Measurements from ENCODE around the gene CINP.
"Not testable (repeated sequence)": the region's sequence is repeated elsewhere in the genome, so short reads cannot be mapped to it uniquely, and the experiment has no call there.

The CINP gene

GRCh38 chr14:102352213-102352612 lies 10.5 kb downstream of the CINP start:
- DNase-seq: no peak

GRCh38 chr14:102351593-102351992 lies 11.1 kb downstream of the CINP start:
- DNase-seq: not testable (repeated sequence)

GRCh38 chr14:102351023-102351422 lies 11.7 kb downstream of the CINP start:
- no peak for DNase-seq

DNA sequence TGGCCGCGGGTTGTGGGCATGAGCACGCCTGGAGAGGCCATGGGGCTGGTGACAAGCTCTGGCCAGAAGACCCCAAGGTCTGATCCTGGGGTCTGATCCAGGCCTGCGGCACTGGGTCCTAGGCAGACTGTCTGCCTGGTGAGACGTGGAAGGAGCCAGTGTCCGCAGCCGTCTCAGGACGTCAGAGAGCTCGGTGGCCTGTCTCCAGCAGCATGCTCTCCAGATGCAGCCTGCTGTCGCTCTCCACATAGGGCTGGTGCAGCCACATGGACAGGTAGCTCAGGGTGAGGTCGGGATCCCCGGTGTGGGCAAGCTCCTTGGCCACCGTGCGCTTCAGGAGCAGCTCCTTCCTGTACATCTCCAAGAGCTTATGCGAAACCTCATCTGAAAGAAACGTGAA lies 14.3 kb downstream of the CINP start:
- DNase-seq: no peak

GRCh38 chr14:102346645-102347044 lies 16.0 kb downstream of the CINP start:
- DNase-seq: no peak

DNA sequence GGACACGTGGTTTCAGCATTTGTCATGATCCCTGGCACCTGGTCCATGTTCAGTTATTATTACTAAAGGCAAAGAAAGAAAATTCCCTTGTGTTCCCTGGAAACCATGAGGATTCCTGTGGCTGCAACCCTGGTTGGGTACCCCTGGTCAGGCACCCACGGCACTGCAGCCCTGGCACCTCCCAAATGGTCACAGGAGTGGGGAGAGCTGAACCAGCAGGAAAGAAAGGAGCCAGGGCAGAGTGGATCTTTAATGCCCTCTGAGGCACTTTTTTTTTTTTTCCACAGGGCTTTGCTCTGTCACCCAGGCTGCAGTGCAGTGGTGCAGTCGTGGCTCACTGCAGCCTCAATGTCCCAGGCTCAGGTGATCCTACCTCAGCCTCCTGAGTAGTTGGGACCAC lies 17.5 kb downstream of the CINP start:
- DNase-seq: no peak

GRCh38 chr14:102344485-102344884 lies 18.2 kb downstream of the CINP start:
- no peak for DNase-seq

DNA sequence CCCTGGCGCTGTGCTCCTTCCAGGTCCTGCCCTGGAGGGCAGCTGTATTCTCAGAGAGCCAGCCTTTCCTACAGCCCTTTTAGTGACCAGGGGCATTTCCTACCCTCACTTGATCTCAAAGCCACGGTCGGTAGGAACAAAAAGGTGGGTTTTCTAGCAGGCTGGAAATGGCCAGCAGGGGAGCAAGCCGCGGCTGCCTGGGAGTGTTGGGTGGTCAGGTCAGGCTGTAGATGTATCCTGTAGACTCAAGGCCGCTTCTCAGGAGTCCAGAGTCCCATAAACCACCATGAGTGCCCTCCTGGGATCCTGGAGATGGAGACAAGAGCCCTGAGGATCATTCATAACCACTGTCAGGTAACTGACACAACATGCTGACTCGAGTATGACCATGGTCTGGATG lies 18.6 kb downstream of the CINP start:
- DNase-seq: no peak

DNA sequence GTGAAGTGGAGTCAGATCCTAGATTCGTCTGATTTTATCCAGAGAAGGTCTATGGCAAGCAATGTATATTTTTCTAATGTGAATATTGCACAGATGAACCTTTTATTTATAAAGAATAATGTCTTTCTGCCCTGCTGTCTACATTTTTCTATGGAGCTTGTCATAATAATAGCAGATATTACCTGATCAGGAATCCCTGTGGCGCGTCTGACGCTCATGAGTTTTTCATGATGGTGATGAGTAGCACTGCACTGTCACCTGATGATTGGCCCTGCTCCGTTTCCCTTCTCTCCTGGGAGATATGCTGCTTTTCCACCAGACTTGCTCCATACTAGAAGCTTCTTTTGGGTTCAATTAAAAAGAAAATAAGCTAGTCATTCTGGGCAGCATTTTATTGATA lies 20.5 kb downstream of the CINP start:
- DNase-seq: no peak

DNA sequence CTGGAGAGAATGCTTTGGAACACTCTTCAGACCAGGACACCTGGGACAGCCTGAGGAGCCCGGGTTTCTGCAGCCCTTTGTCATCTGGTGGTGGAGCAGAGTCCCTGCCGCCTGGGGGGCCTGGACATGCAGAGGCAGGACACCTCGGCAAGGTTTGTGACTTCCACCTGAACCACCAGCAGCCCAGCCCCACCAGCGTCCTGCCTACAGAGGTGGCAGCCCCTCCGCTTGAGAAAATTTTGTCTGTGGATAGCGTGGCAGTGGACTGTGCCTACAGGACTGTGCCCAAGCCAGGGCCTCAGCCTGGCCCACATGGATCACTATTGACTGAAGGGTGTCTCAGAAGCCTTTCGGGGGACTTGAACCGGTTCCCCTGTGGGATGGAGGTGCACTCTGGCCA lies 21.1 kb downstream of the CINP start:
- DNase-seq: no peak

GRCh38 chr14:102338724-102339123 lies 24.0 kb downstream of the CINP start:
- no peak for DNase-seq

- no peak for DNase-seq
These were observed 27.5 kb downstream of the CINP start for GRCh38 chr14:102335163-102335562.

DNA sequence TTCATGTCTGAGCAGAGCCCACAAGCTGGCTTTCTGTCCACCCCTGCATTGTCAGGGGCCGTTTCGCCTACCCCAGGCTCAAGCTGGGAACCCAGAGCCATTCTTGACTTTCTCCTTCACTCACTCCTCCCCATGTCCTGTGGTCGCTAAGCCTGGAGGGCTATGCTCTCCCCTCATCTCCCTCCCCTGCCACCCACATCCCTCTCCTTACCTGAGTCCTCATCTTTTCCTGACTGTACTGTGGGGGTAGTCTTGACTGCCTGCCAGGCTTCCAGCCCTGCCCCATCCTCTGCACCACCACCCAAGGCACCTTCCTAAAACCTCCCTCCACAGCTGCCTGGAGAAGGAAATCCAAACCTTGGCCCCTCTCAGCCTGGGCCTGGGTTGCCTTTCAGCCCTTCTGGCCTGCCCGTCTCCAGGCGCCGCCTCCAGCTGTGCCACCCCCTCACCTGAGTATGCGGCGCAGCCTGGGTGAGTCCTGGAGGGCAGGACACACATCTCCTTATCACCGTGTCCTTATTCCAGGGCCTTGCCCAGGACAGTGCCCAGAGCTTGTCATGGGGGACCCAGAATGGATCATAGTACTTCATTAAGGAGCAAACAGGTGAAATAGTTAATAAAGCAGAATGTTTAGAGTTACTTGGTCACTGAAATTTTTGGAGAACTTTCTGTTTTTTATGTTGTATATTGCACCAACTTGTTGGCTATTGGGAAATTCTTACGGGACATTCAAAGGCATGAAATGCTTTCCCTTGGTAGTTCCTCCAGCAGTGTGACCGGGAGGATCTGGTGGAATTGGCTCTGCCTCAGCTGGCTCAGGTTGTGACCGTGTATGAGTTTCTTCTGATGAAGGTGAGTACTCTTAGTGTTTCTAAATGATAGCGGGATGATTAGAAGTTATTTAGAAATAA lies 28.6 kb downstream of the CINP start:
- DNase-seq: no peak

GRCh38 chr14:102333390-102333789 lies 29.3 kb downstream of the CINP start:
- no peak for DNase-seq

GRCh38 chr14:102330806-102331205 lies 31.9 kb downstream of the CINP start:
- DNase-seq: no peak

DNA sequence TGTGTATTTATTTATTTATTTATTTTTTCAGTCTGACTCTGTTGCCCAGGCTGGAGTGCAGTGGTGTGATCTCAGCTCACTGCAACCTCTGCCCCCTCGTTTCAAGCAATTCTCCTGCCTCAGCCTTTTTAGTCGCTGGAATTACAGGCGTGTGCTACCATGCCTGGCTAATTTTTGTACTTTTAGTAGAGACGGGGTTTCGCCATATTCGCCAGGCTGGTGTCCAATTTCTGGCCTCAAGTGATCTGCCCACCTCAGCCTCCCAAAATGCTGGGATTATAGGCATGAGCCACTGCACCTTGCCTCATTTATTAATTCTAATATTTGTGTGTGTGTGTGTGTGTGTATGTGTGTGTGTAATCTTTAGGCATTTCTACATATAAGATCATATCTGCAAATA lies 33.3 kb downstream of the CINP start:
- DNase-seq: not testable (repeated sequence)

DNA sequence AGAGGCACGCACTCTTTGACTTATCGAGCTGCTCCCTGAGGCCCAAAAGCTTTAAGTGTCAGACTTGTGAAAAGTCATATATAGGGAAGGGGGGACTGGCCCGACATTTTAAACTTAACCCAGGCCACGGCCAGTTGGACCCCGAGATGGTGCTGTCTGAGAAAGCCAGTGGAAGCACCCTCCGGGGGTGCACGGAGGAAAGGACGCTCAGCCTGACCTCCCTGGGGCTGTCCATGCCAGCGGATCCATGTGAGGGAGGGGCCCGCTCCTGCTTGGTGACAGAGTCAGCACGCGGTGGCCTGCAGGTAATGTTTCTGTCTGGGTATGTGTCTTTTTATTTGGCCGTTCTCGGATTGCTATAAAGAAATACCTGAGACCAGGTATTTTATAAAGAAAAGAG lies 36.1 kb downstream of the CINP start:
- DNase-seq: no peak

GRCh38 chr14:102325791-102326345 lies 36.8 kb downstream of the CINP start:
- DNase-seq: no peak

DNA sequence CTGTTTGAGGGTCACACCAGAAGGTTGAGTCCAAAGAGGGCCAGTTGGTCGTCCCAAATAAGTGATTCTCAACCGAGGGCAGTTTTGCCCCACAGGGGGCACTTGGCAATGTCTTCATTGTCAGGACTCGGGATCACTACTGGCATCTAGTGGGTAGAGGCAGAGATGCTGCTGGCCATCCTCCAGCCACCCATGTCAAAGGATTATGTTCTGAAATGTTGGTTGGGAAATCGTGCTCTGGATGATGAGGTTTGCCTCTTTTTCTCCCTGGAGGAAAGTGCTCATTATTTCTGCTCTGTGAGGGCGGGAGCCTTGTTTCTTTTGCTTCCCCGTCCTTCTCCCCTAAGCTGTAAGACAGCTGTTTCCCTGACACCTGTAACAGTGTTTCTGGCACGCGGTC lies 39.6 kb downstream of the CINP start:
- DNase-seq: peak; percentile 66 to 80

DNA sequence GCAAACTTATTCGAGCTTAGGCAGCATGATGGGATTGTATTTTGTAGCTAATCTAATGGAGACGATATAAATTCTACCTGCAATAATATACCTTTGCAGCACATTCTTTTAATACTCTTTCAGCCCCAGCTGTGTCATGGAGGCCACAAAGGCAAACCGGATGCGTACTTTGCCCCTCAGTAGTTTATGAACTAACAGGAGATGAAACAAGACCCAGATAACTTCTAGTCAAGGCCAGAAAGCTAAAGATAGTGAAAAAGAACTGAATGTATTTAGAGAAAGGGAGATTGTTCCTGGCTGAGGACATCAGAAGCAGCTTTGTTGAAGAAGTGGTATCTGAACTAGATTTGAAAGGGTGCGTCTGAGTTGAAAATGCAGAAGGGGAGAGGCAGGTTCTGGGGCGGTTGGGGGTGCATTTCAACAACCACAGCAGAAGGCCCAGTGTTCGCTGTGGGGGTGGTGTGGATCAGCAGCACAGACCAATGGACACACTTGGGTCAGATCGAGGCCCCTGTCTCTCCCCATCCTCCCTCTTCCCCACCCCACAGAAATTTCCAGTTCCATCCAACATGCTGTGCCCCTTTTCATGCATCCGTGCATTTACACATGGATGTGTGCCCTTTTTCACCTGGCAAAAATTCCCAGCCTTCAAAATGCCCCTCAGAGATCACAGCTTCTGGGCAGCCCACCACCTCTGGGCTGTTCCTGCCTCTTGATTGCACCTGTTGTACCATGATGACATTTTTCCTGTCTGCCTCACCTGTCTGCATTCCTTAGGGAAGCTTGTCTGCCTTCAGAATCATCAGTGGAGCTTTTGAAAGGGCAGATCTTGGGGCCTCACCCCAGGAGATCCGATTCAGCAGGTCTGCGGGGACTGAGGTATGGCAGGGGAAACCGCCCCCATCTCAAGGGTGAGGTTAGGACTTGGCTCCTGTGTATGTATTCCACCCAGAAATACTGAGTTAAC lies 41.0 kb downstream of the CINP start:
- no peak for DNase-seq

- no peak for DNase-seq
These were observed 41.8 kb downstream of the CINP start for GRCh38 chr14:102320671-102321455.

DNA sequence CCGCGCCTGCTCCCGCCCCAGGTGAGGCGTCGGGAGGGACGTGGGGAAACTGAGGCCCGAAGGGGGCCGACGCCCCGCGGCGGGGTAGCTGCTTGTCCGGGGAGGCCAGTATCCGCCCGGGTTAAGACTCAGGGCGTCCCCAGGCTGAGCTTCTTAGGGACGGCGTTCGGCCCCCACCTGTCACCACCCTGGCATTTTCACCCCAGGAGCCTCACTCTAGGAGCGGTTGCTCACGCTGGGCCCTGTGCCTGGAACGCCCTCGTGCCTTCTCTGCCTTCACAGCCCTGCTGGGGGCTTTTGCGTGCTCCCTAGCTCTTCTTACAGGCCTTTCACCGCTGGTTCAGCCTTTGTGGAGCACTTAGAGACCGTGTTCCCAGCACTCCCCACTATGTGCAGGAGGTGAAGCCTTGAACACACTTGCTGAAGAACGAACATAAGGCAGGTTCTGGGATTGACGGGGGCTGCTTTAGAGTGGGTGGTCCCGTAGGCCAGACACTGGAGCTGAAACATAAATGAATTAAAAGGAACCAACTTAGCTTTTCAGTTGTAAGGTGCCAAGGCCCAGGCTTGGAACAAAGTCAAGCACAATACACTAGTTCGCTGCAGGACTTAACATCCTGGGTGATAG lies 42.5 kb downstream of the CINP start:
- no peak for DNase-seq
